ENCODE measurements around the gene IST1. TPM values are rescaled to one million over a fixed set of nuclear protein-coding genes. Genes with fewer than 3 reads are reported as not detected.
A peak's percentile ranks its signal among the peaks of the same experiment; 100 is the strongest.
"Not testable (repeated sequence)": the region's sequence is repeated elsewhere in the genome, so short reads cannot be mapped to it uniquely, and the experiment has no call there.

Gene IST1
- total RNA-seq = 118 and 153 TPM in 2 replicates

GRCh38 chr16:71894921-71895678 lies at the start of gene IST1:
Gene IST1 (plus strand): TSS chr16:71895531. CDS start chr16:71915641, 20,110 bp downstream.
- peak; percentile 95 to 100 for DNase-seq (ENCODE audit: low read depth in 2 of 2)

GRCh38 chr16:71845639-71846430 lies 49.5 kb upstream of the IST1 start, which contains the start of gene ATXN1L:
Gene ATXN1L (plus strand): TSS chr16:71845976. CDS start chr16:71849741, 3,765 bp downstream.
- DNase-seq (ENCODE audit: low read depth in 2 of 2) = peak; percentile 55 to 85

- peak in 1 of 2 donors; percentile 9 for DNase-seq (ENCODE audit: low read depth in 2 of 2)
Measured at GRCh38 chr16:71846431-71846830, 48.9 kb upstream of the IST1 start.

- DNase-seq (ENCODE audit: low read depth in 2 of 2) = no peak
Measured at GRCh38 chr16:71847096-71847495, 48.2 kb upstream of the IST1 start.

- DNase-seq (ENCODE audit: low read depth in 2 of 2) = no peak
Measured at GRCh38 chr16:71848622-71849021, 46.7 kb upstream of the IST1 start.

- DNase-seq (ENCODE audit: low read depth in 2 of 2) = no peak
Measured at GRCh38 chr16:71851746-71852145, 43.6 kb upstream of the IST1 start.

GRCh38 chr16:71852158-71852557 lies 43.2 kb upstream of the IST1 start:
- DNase-seq (ENCODE audit: low read depth in 2 of 2) = no peak

- no peak for DNase-seq (ENCODE audit: low read depth in 2 of 2)
Measured at GRCh38 chr16:71852561-71852960, 42.8 kb upstream of the IST1 start.

GRCh38 chr16:71853413-71853812 lies 41.9 kb upstream of the IST1 start:
- no peak for DNase-seq (ENCODE audit: low read depth in 2 of 2)

- no peak for DNase-seq (ENCODE audit: low read depth in 2 of 2)
Measured at GRCh38 chr16:71854369-71854948, 40.9 kb upstream of the IST1 start.

- DNase-seq (ENCODE audit: low read depth in 2 of 2) = no peak
Measured at GRCh38 chr16:71855937-71856662, 39.2 kb upstream of the IST1 start.

- DNase-seq (ENCODE audit: low read depth in 2 of 2) = no peak
Measured at GRCh38 chr16:71859762-71860521, 35.4 kb upstream of the IST1 start.

GRCh38 chr16:71863995-71864394 lies 31.3 kb upstream of the IST1 start:
- no peak for DNase-seq (ENCODE audit: low read depth in 2 of 2)

GRCh38 chr16:71865173-71865863 lies 30.0 kb upstream of the IST1 start:
- no peak for DNase-seq (ENCODE audit: low read depth in 2 of 2)

- not testable (repeated sequence) for DNase-seq (ENCODE audit: low read depth in 2 of 2)
Measured at GRCh38 chr16:71867175-71867574, 28.2 kb upstream of the IST1 start.

- no peak for DNase-seq (ENCODE audit: low read depth in 2 of 2)
Measured at GRCh38 chr16:71867939-71868338, 27.4 kb upstream of the IST1 start.

- no peak for DNase-seq (ENCODE audit: low read depth in 2 of 2)
Measured at GRCh38 chr16:71869089-71869488, 26.2 kb upstream of the IST1 start.

- DNase-seq (ENCODE audit: low read depth in 2 of 2) = no peak
Measured at GRCh38 chr16:71870818-71871217, 24.5 kb upstream of the IST1 start.

GRCh38 chr16:71873199-71873598 lies 22.1 kb upstream of the IST1 start:
- no peak for DNase-seq (ENCODE audit: low read depth in 2 of 2)

- no peak for DNase-seq (ENCODE audit: low read depth in 2 of 2)
Measured at GRCh38 chr16:71878911-71879310, 16.4 kb upstream of the IST1 start.
